Neural crest cell (in vitro differentiated cells): ENCODE data around the gene ARV1. TPM values are rescaled to one million over a fixed set of nuclear protein-coding genes. Genes with fewer than 3 reads are reported as not detected.
"Not testable (repeated sequence)": the region's sequence is repeated elsewhere in the genome, so short reads cannot be mapped to it uniquely, and the experiment has no call there.

Experiments used
- DNase-seq: peaks from one replicate; pipeline ENCODE4 v3.0.0; 2021; ENCODE audit warnings: low read depth, mixed read lengths, low spot score
- H3K27ac Mint-ChIP-seq: one replicate; pipeline ENCODE4 v1.8.0; 2021; ENCODE audit warnings: mild to moderate bottlenecking, mixed read lengths; ENCODE audit not compliant: unreplicated experiment
- H3K27me3 Mint-ChIP-seq: 2 replicates; pipeline ENCODE4 v1.8.0; 2021; ENCODE audit warnings: low read depth, mild to moderate bottlenecking, mixed read lengths
- H3K36me3 Mint-ChIP-seq: 2 replicates; pipeline ENCODE4 v1.8.0; 2021; ENCODE audit warnings: low read depth, mild to moderate bottlenecking, mixed read lengths
- H3K4me1 Mint-ChIP-seq: 2 replicates; pipeline ENCODE4 v1.8.0; 2021; ENCODE audit warnings: mixed read lengths
- H3K4me3 Mint-ChIP-seq: one replicate; pipeline ENCODE4 v1.8.0; 2021; ENCODE audit warnings: mild to moderate bottlenecking, mixed read lengths
- H3K9me3 Mint-ChIP-seq: 2 replicates; pipeline ENCODE4 v1.8.0; 2021; ENCODE audit warnings: mixed read lengths
- CTCF ChIP-seq: fragments of 200-600 bp; sonication (generic); conservative IDR thresholded peaks from 2 replicates; pipeline ENCODE4 v1.5.0; 2021; ENCODE audit warnings: antibody characterized with exemption, mild to moderate bottlenecking
- total RNA-seq: library from RNA; stranded (reverse); gene quantifications from 2 replicates; pipeline ENCODE4 v1.2.1, GENCODE V29; 2021

The ARV1 gene
- total RNA-seq, 1 donor from 2014 or later: 19.2 TPM

GRCh38 chr1:231040800-231041718, 62.2 kb downstream of the ARV1 start:
- peaks cover 61% of the 10 kb centered on the region for H3K27me3 Mint-ChIP-seq
- peaks cover 4% of the 10 kb centered on the region for H3K9me3 Mint-ChIP-seq
- H3K4me1 Mint-ChIP-seq: peaks cover 22% of the 10 kb centered on the region
- DNase-seq: no peak
- H3K4me3 Mint-ChIP-seq: peak overlapping the region; percentile 74
- no peak overlapping the region for H3K27ac Mint-ChIP-seq
- H3K36me3 Mint-ChIP-seq: peaks cover 3% of the 10 kb centered on the region
- TF ChIP-seq CTCF: no peak

GRCh38 chr1:231041719-231042261, 62.9 kb downstream of the ARV1 start:
- Mint-ChIP-seq H3K27ac (no peak overlapping the region), H3K4me1 (peaks cover 22% of the 10 kb centered on the region), H3K36me3 (peaks cover 3% of the 10 kb centered on the region), H3K9me3 (peaks cover 4% of the 10 kb centered on the region), H3K27me3 (peaks cover 68% of the 10 kb centered on the region), H3K4me3 (peak overlapping the region; percentile 74)
- no peak for DNase-seq
- no peak for TF ChIP-seq CTCF

DNA sequence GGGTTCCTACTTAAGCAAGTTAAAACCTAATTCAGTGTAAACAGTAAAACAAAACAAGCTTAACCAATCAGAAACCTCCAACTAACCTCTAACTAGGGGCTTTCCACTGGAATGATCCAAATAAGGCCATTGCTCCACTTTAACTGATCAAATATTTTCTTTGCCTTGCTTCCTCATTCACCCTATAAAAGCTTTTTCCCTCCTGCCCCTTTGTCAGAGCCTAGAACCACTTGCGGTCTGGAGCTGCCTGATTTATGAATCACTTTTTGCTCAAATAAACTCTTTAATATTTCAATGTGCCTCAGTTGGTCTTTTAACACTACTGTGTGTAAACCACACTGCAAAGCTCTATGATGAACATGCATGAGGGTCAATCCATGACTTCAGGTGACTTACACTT, 65.7 kb downstream of the ARV1 start:
- no peak for DNase-seq
- Mint-ChIP-seq H3K4me3 (no peak overlapping the region), H3K4me1 (peaks cover 5% of the 10 kb centered on the region), H3K27me3 (peaks cover 79% of the 10 kb centered on the region), H3K9me3 (peaks cover 4% of the 10 kb centered on the region), H3K27ac (no peak overlapping the region), H3K36me3 (no peaks in the 10 kb centered on the region)
- TF ChIP-seq CTCF: no peak

DNA sequence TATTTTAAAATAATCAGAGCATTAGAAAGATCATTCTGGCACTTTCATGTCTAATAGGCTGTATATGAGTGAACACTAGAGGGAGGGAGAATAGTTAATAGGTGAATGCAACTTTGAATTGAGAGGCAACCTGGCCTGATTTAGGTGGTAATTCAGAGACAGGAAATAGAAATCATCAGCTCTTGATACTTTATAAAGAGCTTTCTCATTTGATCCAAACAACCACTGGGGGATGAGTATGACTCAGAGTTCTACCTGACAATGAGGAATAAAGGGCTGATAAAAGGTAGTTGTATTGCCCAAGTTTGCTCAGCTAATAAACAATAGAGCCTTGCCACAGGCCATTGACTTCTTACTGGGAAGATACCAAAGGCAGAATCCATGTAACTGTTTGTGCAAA, 66.4 kb downstream of the ARV1 start:
- no peak overlapping the region for H3K4me3 Mint-ChIP-seq
- H3K36me3 Mint-ChIP-seq: no peaks in the 10 kb centered on the region
- H3K27ac Mint-ChIP-seq: no peak overlapping the region
- H3K9me3 Mint-ChIP-seq: peaks cover 4% of the 10 kb centered on the region
- H3K27me3 Mint-ChIP-seq: peaks cover 81% of the 10 kb centered on the region
- H3K4me1 Mint-ChIP-seq: peaks cover 5% of the 10 kb centered on the region
- DNase-seq: no peak
- TF ChIP-seq CTCF: no peak

GRCh38 chr1:231045921-231046729, 67.2 kb downstream of the ARV1 start:
- not testable (repeated sequence) for DNase-seq, H3K4me1 Mint-ChIP-seq, H3K9me3 Mint-ChIP-seq, H3K36me3 Mint-ChIP-seq, H3K27ac Mint-ChIP-seq, H3K4me3 Mint-ChIP-seq
- H3K27me3 Mint-ChIP-seq: peaks cover 81% of the 10 kb centered on the region
